B cell (primary cell): ENCODE results near the gene TCAP. TPM values are rescaled to one million over a fixed set of nuclear protein-coding genes. Genes with fewer than 3 reads are reported as not detected.

Experiments used
- ATAC-seq: fragments of 200-7000 bp; cut with Tn5 transposase; one replicate; pipeline ENCODE4 v1.10.0; 2021; ENCODE audit warnings: low read depth, mild to moderate bottlenecking, moderate number of reproducible peaks, moderate library complexity
- CTCF ChIA-PET: fragments of 350-600 bp; sonication (Branson Sonifier 250); formaldehyde crosslinking; loops from one replicate; lab custom pipeline; 2021; ENCODE audit warnings: antibody characterized with exemption, inconsistent platforms; lab: Charles Lee
- POLR2A ChIA-PET: fragments of 350-600 bp; sonication (Branson Sonifier 250); formaldehyde crosslinking; loops from one replicate; lab custom pipeline; 2021; ENCODE audit warnings: antibody characterized with exemption; lab: Charles Lee
- DNase-seq: peaks from one replicate; pipeline ENCODE4 v3.0.0; 2013
- H2AFZ ChIP-seq: 2 replicates; pipeline ENCODE4 v1.6.1; 2012; ENCODE audit warnings: mild to moderate bottlenecking, low read depth, low read length; ENCODE audit not compliant: insufficient read depth, poor library complexity, severe bottlenecking
- H3K27ac ChIP-seq, 2 donors: 1 replicate in 1 of 2; 2 replicates in 1 of 2; pipeline ENCODE4 v1.5.1; 2012 to 2013; ENCODE audit warnings: low read length in 2 of 2, mild to moderate bottlenecking in 2 of 2, moderate library complexity in 1 of 2
- H3K27me3 ChIP-seq, 4 experiments: fragments of 200-600 bp in 1 of 4; sonication (generic) in 1 of 4; replicated peaks in 1 of 4; 1 replicate in 2 of 4; 2 replicates in 2 of 4; pipeline versions ENCODE4 v1.6.1 to v1.7.0; 2013 to 2016; ENCODE audit warnings: low read length in 3 of 4, mild to moderate bottlenecking in 2 of 4, mixed read lengths in 1 of 4, moderate library complexity in 1 of 4; ENCODE audit not compliant: insufficient read depth in 4 of 4, control insufficient read depth in 3 of 4; ENCODE audit errors: control extremely low read depth in 1 of 4
- H3K36me3 ChIP-seq, 2 experiments: replicated peaks in 1 of 2; 1 replicate in 1 of 2; 2 replicates in 1 of 2; pipeline versions ENCODE4 v1.6.1 to v1.7.1; 2013; ENCODE audit warnings: low read length in 1 of 2; ENCODE audit not compliant: insufficient read depth in 2 of 2, control insufficient read depth in 1 of 2; ENCODE audit errors: control extremely low read depth in 1 of 2, extremely low read depth in 1 of 2
- H3K4me1 ChIP-seq, 2 donors: fragments of 200-600 bp in 1 of 2; sonication (generic) in 1 of 2; 1 replicate in 1 of 2; 2 replicates in 1 of 2; pipeline versions ENCODE4 v1.5.1 to v1.6.1; 2013 to 2017; ENCODE audit warnings: low read length in 2 of 2; ENCODE audit not compliant: control insufficient read depth in 2 of 2, insufficient read depth in 2 of 2
- H3K4me2 ChIP-seq: replicated peaks from 2 replicates; pipeline ENCODE3; 2012; ENCODE audit warnings: mild to moderate bottlenecking, low read depth, low read length; ENCODE audit not compliant: poor library complexity, severe bottlenecking
- H3K4me3 ChIP-seq, 5 experiments: fragments of 200-600 bp in 1 of 5; sonication (generic) in 1 of 5; 1 replicate in 3 of 5; 2 replicates in 2 of 5; pipeline versions ENCODE4 v1.5.1 to v1.7.0; 2011 to 2016; ENCODE audit warnings: low read length in 4 of 5, mild to moderate bottlenecking in 4 of 5, low read depth in 2 of 5, control low read depth in 1 of 5, moderate library complexity in 1 of 5; ENCODE audit not compliant: insufficient read depth in 1 of 5; ENCODE audit errors: control extremely low read depth in 1 of 5, extremely low read depth in 1 of 5
- H3K79me2 ChIP-seq: fragments of 200-600 bp; sonication (generic); one replicate; pipeline ENCODE4 v1.6.0; 2016; ENCODE audit warnings: low read length; ENCODE audit not compliant: control insufficient read depth, insufficient read depth
- H3K9ac ChIP-seq: fragments of 200-600 bp; sonication (generic); 2 replicates; pipeline ENCODE4 v1.6.1; 2017; ENCODE audit warnings: mild to moderate bottlenecking, low read length, moderate library complexity
- H3K9me3 ChIP-seq, 3 donors: one replicate each; pipeline versions ENCODE4 v1.6.1 to v1.7.1; 2013; ENCODE audit warnings: low read length in 2 of 3; ENCODE audit not compliant: control insufficient read depth in 2 of 3, insufficient read depth in 1 of 3; ENCODE audit errors: control extremely low read depth in 1 of 3
- H4K20me1 ChIP-seq: 2 replicates; pipeline ENCODE4 v1.6.0; 2012; ENCODE audit warnings: mild to moderate bottlenecking, low read length; ENCODE audit not compliant: insufficient read depth, control insufficient read depth, poor library complexity, severe bottlenecking
- H3K27ac Mint-ChIP-seq: one replicate; pipeline ENCODE4 v1.8.0; 2021; ENCODE audit warnings: mixed read lengths
- H3K27me3 Mint-ChIP-seq: one replicate; pipeline ENCODE4 v1.8.0; 2021; ENCODE audit warnings: mixed read lengths
- H3K4me1 Mint-ChIP-seq: one replicate; pipeline ENCODE4 v1.8.0; 2021; ENCODE audit warnings: mixed read lengths
- H3K4me3 Mint-ChIP-seq: one replicate; pipeline ENCODE4 v1.8.0; 2021; ENCODE audit warnings: mixed read lengths
- H3K9me3 Mint-ChIP-seq: one replicate; pipeline ENCODE4 v1.8.0; 2022; ENCODE audit warnings: mixed read lengths; ENCODE audit not compliant: insufficient read depth
- EZH2 ChIP-seq: IDR thresholded peaks from 2 replicates; pipeline ENCODE4 v1.6.1; 2012; ENCODE audit warnings: borderline replicate concordance, low read depth, mild to moderate bottlenecking, moderate library complexity, low read length; ENCODE audit not compliant: insufficient read depth, poor library complexity, severe bottlenecking
- WGBS: methylation state at CpG from one replicate; pipeline ENCODE4 v1.1.5; 2013; ENCODE audit warnings: missing lambda C conversion rate; ENCODE audit not compliant: insufficient coverage; 5-methylcytosine and 5-hydroxymethylcytosine counted together
- intact Hi-C: fragments of 100-400 bp; cut with micrococcal nuclease; formaldehyde crosslinking; loops from one replicate; pipeline ENCODE4 v1.10.0; 2022
- polyA plus RNA-seq: library from polyadenylated mRNA; depleted of rRNA; stranded (reverse); fragments of >200 nt; gene quantifications from 2 replicates; pipeline ENCODE4 v1.2.3, GENCODE V29; 2012
- total RNA-seq, 2 donors: library from RNA; stranded (reverse); fragments of 120-200 nt in 1 of 2; gene quantifications; 1 replicate in 1 of 2; 2 replicates in 1 of 2; pipeline versions ENCODE4 v1.2.3 to v1.2.4, GENCODE V29; 2013 to 2022
- TF ChIP-seq, protein P1 (sequence below): fragments of 200-600 bp; IDR thresholded peaks from one replicate; pipeline ENCODE4 v1.8.0; 2022; ENCODE audit warnings: antibody characterized with exemption, mild to moderate bottlenecking

TCAP gene
- total and polyA plus RNA-seq, 2 donors (not counting 1 experiment from before 2014, with no cell fraction given) = 3.8 to 5.1 TPM

DNA sequence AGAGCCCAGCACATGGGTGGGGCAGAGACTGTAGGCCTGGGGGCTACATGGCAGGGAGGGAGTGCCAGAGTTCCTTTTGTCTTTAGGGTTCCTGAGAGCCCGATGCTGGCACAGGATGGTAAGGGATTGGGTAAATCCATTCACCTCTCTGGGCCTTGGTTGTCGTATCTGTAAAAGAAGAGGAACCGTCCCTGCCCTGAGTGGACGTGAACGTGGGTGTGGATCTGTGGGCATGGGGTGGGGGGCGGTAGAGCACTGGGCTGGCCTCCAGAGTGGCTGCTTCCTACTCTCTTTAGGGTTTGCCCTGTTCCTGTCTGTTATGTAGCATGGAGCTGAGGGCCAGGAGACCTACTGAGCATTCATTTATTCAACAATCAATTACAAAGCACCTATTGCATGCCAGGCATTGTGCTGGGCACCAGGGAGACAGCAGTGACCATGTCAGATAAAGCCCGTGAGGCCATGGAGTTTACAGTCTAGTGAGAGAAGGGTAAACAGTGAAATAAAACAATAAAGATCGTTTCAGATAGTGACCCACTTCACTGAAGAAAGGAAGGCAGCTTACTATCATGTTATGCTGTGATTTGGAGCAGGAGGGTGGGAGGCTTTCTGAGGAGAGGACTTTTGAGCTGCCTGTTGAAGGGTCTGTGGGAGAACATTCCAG lies 13.1 kb upstream of the TCAP start:
- no peak overlapping the region for H3K4me3 Mint-ChIP-seq
- H3K4me2 ChIP-seq = no peak overlapping the region
- no peaks in the 10 kb centered on the region for H3K9me3 ChIP-seq
- peaks cover 0 to 20% of the 10 kb centered on the region in 2 experiments for H3K36me3 ChIP-seq
- H3K4me1 Mint-ChIP-seq = peaks cover 35% of the 10 kb centered on the region
- 89% methylated on average over 6 of the region's 8 CpGs for WGBS
- peak overlapping the region; percentile 18 for H3K27ac Mint-ChIP-seq
- intact Hi-C loops = no loop called here
- no peak overlapping the region for H3K4me3 ChIP-seq
- POLR2A ChIA-PET = no interaction called here
- CTCF ChIA-PET = interaction anchor here (0.9 to 5.2 kb wide), 9 partner anchors 13 to 220 kb away, joined by 3 to 61 read pairs (median 4); partner anchors contain the start of genes PNMT and TCAP
- H3K9ac ChIP-seq = no peak overlapping the region
- DNase-seq (no peak), ATAC-seq (no peak)
- peaks cover 61% of the 10 kb centered on the region for H4K20me1 ChIP-seq
- no peaks in the 10 kb centered on the region for H3K9me3 Mint-ChIP-seq
- peaks cover 0 to 3% of the 10 kb centered on the region in 2 donors for H3K4me1 ChIP-seq
- no peak for TF ChIP-seq EZH2
- no peak overlapping the region for H2AFZ ChIP-seq
- H3K27ac ChIP-seq = no peak overlapping the region
- no peaks in the 10 kb centered on the region for H3K27me3 ChIP-seq
- H3K79me2 ChIP-seq = peaks cover 57% of the 10 kb centered on the region
- H3K27me3 Mint-ChIP-seq = no peaks in the 10 kb centered on the region

DNA sequence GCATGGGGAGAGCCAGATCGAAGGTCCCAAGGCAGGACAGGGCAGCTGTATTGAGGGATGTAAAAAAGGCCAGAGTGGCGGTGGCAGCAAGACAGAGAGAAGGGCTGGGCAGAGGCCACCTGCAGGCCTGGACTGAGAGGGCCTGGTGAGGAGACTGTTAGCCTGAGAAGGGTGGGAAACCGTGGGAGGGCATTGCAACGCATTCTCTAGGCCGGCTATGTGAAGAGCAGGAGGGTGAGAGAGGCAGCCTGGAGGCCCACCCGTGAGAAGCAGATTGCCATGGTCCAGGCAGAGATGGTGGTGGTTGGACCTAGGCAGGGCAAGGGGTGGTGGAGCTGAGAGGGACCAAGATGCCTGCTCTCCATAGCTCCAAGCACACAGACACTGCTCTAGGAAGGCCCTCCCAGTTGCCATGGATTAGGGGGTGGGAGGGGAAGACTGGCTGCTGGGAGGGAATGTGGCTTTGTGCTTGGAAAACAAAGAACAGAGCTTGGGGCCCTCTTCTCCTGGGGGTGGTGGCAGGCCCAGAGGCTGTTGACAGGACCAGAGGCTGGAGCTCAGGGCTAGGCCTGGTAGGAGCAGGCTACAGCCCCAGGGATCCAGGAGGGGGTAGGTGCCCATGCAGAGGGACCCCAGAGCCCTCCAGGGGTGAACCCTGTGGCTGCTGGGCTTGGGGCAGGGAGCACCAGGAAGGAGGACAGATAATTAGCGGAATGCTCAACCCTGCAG lies 12.4 kb upstream of the TCAP start:
- Histone ChIP-seq H3K4me1 (peaks cover 0 to 6% of the 10 kb centered on the region in 2 donors), H3K27ac (no peak overlapping the region), H3K36me3 (peaks cover 0 to 20% of the 10 kb centered on the region in 2 experiments), H4K20me1 (peaks cover 54% of the 10 kb centered on the region), H2AFZ (no peak overlapping the region), H3K79me2 (peaks cover 53% of the 10 kb centered on the region), H3K9ac (no peak overlapping the region), H3K4me2 (no peak overlapping the region), H3K9me3 (no peaks in the 10 kb centered on the region), H3K4me3 (no peak overlapping the region), H3K27me3 (no peaks in the 10 kb centered on the region)
- intact Hi-C loops = no loop called here
- Mint-ChIP-seq H3K27ac (peak overlapping the region; percentile 18), H3K4me1 (peaks cover 33% of the 10 kb centered on the region), H3K9me3 (no peaks in the 10 kb centered on the region), H3K27me3 (no peaks in the 10 kb centered on the region), H3K4me3 (no peak overlapping the region)
- ChIA-PET POLR2A (no interaction called here), CTCF (interaction anchor here (0.9 to 5.2 kb wide), 8 partner anchors 14 to 220 kb away, joined by 3 to 61 read pairs (median 12); partner anchors contain the start of genes PNMT and TCAP)
- DNase-seq (no peak), ATAC-seq (no peak)
- TF ChIP-seq EZH2 = no peak
- TF ChIP-seq, protein P1, sequence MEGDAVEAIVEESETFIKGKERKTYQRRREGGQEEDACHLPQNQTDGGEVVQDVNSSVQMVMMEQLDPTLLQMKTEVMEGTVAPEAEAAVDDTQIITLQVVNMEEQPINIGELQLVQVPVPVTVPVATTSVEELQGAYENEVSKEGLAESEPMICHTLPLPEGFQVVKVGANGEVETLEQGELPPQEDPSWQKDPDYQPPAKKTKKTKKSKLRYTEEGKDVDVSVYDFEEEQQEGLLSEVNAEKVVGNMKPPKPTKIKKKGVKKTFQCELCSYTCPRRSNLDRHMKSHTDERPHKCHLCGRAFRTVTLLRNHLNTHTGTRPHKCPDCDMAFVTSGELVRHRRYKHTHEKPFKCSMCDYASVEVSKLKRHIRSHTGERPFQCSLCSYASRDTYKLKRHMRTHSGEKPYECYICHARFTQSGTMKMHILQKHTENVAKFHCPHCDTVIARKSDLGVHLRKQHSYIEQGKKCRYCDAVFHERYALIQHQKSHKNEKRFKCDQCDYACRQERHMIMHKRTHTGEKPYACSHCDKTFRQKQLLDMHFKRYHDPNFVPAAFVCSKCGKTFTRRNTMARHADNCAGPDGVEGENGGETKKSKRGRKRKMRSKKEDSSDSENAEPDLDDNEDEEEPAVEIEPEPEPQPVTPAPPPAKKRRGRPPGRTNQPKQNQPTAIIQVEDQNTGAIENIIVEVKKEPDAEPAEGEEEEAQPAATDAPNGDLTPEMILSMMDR = no peak
- 81% methylated on average over 6 of the region's 7 CpGs for WGBS
